LoVo (cell line): ENCODE results near the gene WBP4.
A peak's percentile ranks its signal among the peaks of the same experiment; 100 is the strongest.
"Not testable (repeated sequence)": the region's sequence is repeated elsewhere in the genome, so short reads cannot be mapped to it uniquely, and the experiment has no call there.

Experiments
- DNase-seq: peaks from one replicate; pipeline ENCODE4 v3.0.0-alpha.2; 2016; ENCODE audit warnings: low spot score

WBP4 gene

GRCh38 chr13:41061075-41061913 lies at the start of gene WBP4:
TSS of gene WBP4 (plus strand) at chr13:41061509. CDS start at chr13:41061674, 165 bp downstream.
- DNase-seq = peak; percentile 93

GRCh38 chr13:41012536-41012935 lies 48.8 kb upstream of the WBP4 start:
- DNase-seq = no peak

- DNase-seq = no peak
Observed at GRCh38 chr13:41013835-41014234, 47.5 kb upstream of the WBP4 start.

- DNase-seq = no peak
Observed at GRCh38 chr13:41015920-41016319, 45.4 kb upstream of the WBP4 start.

- DNase-seq = no peak
Observed at GRCh38 chr13:41017159-41017558, 44.1 kb upstream of the WBP4 start.

GRCh38 chr13:41017817-41018601 lies 43.3 kb upstream of the WBP4 start:
- DNase-seq = no peak

GRCh38 chr13:41018602-41018948 lies 42.7 kb upstream of the WBP4 start:
- DNase-seq = no peak

GRCh38 chr13:41019011-41019487 lies 42.3 kb upstream of the WBP4 start, which contains the start of gene ELF1:
TSS of gene ELF1 (minus strand) at chr13:41019316. CDS start at chr13:40982054, 37,262 bp downstream.
- DNase-seq = peak; percentile 87

GRCh38 chr13:41019578-41020347 lies 41.5 kb upstream of the WBP4 start:
- DNase-seq = peak; percentile 55

- no peak for DNase-seq
Observed at GRCh38 chr13:41025518-41025917, 35.8 kb upstream of the WBP4 start.

GRCh38 chr13:41026788-41027187 lies 34.5 kb upstream of the WBP4 start:
- DNase-seq = no peak

- no peak for DNase-seq
Observed at GRCh38 chr13:41028051-41028450, 33.3 kb upstream of the WBP4 start.

GRCh38 chr13:41029629-41030028 lies 31.7 kb upstream of the WBP4 start:
- no peak for DNase-seq

GRCh38 chr13:41032691-41033376 lies 28.5 kb upstream of the WBP4 start:
- no peak for DNase-seq

GRCh38 chr13:41034382-41034781 lies 26.9 kb upstream of the WBP4 start:
- no peak for DNase-seq

GRCh38 chr13:41034881-41035280 lies 26.4 kb upstream of the WBP4 start:
- no peak for DNase-seq

GRCh38 chr13:41036557-41036956 lies 24.8 kb upstream of the WBP4 start:
- not testable (repeated sequence) for DNase-seq

- no peak for DNase-seq
Observed at GRCh38 chr13:41039746-41040145, 21.6 kb upstream of the WBP4 start.

- no peak for DNase-seq
Observed at GRCh38 chr13:41040584-41041334, 20.6 kb upstream of the WBP4 start.

GRCh38 chr13:41042419-41042818 lies 18.9 kb upstream of the WBP4 start:
- not testable (repeated sequence) for DNase-seq

- no peak for DNase-seq
Observed at GRCh38 chr13:41048640-41049039, 12.7 kb upstream of the WBP4 start.
